C4-2B (cell line): ENCODE data around the gene METTL25B.

Experiments used
- CTCF ChIP-seq: fragments of 450-650 bp; conservative IDR thresholded peaks from 2 replicates; pipeline ENCODE4 v1.5.1; 2017; ENCODE audit warnings: mild to moderate bottlenecking
- ZFX ChIP-seq: fragments of 450-650 bp; IDR thresholded peaks from 2 replicates; pipeline ENCODE4 v1.6.1; 2017

DNA sequence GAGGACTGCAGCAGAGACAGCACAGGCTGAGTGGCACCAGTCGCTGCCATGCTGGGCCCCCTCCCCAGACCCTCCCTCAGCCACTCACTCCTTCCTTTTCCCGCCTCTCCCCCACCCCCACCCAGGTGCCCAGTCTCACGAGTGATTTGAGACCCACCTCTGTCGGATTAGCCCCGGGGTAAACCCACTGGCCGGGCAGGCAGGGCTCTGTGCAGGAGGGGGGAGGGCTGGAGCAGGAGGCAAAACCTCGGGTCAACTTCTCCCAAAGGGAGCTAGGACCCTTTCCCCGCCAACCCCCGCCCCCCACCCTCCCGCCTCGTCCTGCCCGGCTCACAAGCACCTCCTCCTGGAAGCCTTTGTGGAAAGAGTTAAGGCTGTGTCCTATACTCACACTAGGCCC is 16.1 kb downstream of the METTL25B start:
- TF ChIP-seq CTCF = no peak
- TF ChIP-seq ZFX = no peak
